ENCODE measurements around the gene TMA16. TPM values are rescaled to one million over a fixed set of nuclear protein-coding genes. Genes with fewer than 3 reads are reported as not detected.
"Not testable (repeated sequence)": the region's sequence is repeated elsewhere in the genome, so short reads cannot be mapped to it uniquely, and the experiment has no call there.

TMA16 gene
- total RNA-seq, 4 donors from 2014 or later, result 4.0 to 15.4 (median 8.7) TPM

DNA sequence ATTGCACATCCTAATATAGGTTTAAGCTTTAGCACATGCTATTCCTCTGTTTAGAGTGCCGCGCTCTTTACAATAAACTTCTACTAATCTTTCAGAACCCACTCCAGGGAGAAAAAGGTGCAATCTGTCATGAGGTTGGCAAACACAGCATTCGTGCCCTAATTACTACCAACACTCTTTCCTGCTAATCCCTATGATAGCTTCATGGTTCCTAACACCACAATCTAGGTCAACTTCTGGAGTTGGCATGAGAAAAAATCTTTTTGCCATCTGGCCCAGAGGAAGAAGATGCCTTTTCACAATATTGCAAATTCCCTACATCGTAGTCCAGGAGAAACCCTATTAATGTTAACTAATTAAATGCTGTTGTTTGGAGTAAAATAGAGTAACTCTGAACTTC is 39.6 kb downstream of the TMA16 start:
- no peak for ATAC-seq

DNA sequence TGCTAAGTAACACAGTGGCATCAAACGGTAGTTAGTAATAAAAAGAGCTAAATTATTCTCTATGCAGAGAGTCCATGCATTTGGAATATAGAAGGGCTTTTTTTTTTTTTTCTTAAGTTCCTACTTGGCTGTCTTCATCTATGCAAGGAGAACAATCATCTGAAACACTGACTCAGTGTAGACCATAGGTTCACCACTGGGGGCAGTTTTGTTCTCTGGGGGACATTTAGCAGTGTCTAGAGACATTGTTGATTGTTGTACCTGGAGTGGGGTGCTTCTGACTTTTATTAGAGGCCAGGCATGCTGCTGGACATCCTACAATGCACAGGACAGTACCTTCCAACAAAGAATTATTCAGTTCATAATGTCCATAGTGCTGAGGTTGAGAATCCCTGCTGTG is 41.2 kb downstream of the TMA16 start:
- intact Hi-C loops (cut with DNase I; ENCODE audit: low total_unique reads) (no loop called here), in situ Hi-C loops (cut with MboI; ENCODE audit: low sequenced_read_pairs in 4 of 4) (loop anchor here in 2 of 4 donors (25.0 kb wide), 2 partner anchors 1048 to 1202 kb away; no protein-coding TSS in a partner anchor)
- ATAC-seq (no peak), DNase-seq (no peak)
- Histone ChIP-seq H3K9me3 (no peaks in the 10 kb centered on the region), H3K4me1 (no peaks in the 10 kb centered on the region), H3K27ac (no peak overlapping the region), H3K36me3 (no peaks in the 10 kb centered on the region), H3K27me3 (no peaks in the 10 kb centered on the region), H3K4me3 (no peak overlapping the region)
- TF ChIP-seq POLR2A (IDR thresholded peaks at IDR 0.05), result no peak
- TF ChIP-seq, protein P1, sequence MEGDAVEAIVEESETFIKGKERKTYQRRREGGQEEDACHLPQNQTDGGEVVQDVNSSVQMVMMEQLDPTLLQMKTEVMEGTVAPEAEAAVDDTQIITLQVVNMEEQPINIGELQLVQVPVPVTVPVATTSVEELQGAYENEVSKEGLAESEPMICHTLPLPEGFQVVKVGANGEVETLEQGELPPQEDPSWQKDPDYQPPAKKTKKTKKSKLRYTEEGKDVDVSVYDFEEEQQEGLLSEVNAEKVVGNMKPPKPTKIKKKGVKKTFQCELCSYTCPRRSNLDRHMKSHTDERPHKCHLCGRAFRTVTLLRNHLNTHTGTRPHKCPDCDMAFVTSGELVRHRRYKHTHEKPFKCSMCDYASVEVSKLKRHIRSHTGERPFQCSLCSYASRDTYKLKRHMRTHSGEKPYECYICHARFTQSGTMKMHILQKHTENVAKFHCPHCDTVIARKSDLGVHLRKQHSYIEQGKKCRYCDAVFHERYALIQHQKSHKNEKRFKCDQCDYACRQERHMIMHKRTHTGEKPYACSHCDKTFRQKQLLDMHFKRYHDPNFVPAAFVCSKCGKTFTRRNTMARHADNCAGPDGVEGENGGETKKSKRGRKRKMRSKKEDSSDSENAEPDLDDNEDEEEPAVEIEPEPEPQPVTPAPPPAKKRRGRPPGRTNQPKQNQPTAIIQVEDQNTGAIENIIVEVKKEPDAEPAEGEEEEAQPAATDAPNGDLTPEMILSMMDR (IDR thresholded peaks at IDR 0.05 in 4 of 5, conservative IDR thresholded peaks at IDR 0.05 in 1 of 5), result no peak

More for the DNA sequence above, 39.6 kb downstream of the TMA16 start:
- intact Hi-C loops (cut with DNase I; ENCODE audit: low total_unique reads) (no loop called here), in situ Hi-C loops (cut with MboI; ENCODE audit: low sequenced_read_pairs in 4 of 4) (loop anchor here in 2 of 4 donors (25.0 kb wide), 2 partner anchors 1047 to 1203 kb away; no protein-coding TSS in a partner anchor)
- H3K9me3 ChIP-seq, result no peaks in the 10 kb centered on the region
- no peak for DNase-seq
- no peaks in the 10 kb centered on the region for H3K4me1 ChIP-seq
- H3K27me3 ChIP-seq, result no peaks in the 10 kb centered on the region
- H3K36me3 ChIP-seq, result peaks cover 0 to 13% of the 10 kb centered on the region in 2 donors
- no peak for TF ChIP-seq POLR2A (IDR thresholded peaks at IDR 0.05)
- TF ChIP-seq, protein P1 (IDR thresholded peaks at IDR 0.05 in 4 of 5, conservative IDR thresholded peaks at IDR 0.05 in 1 of 5), result no peak
- H3K4me3 ChIP-seq, result no peak overlapping the region
- no peak overlapping the region for H3K27ac ChIP-seq

DNA sequence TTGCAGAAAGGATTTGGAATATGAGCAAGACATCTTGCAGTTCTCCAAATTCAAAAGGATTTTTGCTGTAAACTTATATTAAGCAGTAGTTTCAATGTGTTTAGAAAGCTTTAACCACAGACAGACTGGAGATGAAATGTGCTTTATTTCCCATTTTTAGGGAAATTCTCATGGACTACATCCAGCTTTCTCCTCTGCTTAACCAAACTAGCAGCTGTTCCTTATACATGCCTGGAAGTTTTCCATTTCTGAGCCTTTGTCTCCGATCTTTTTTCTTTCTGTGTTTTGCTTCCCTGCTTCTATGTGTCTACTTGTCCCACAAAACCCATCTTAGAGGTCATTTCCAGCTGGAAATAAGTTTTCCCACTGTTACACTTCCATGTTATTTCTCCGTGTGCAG is 41.6 kb downstream of the TMA16 start:
- DNase-seq, result no peak
- intact Hi-C loops (cut with DNase I; ENCODE audit: low total_unique reads), result no loop called here
- Histone ChIP-seq H3K4me1 (no peaks in the 10 kb centered on the region), H3K27me3 (no peaks in the 10 kb centered on the region), H3K36me3 (no peaks in the 10 kb centered on the region), H3K9me3 (no peaks in the 10 kb centered on the region), H3K27ac (no peak overlapping the region), H3K4me3 (no peak overlapping the region)
- in situ Hi-C loops (cut with MboI; ENCODE audit: low sequenced_read_pairs in 4 of 4), result loop anchor here in 2 of 4 donors (25.0 kb wide), 2 partner anchors 1049 to 1201 kb away; no protein-coding TSS in a partner anchor
- ATAC-seq, result no peak
- TF ChIP-seq, protein P1 (IDR thresholded peaks at IDR 0.05 in 4 of 5, conservative IDR thresholded peaks at IDR 0.05 in 1 of 5), result no peak
- TF ChIP-seq POLR2A (IDR thresholded peaks at IDR 0.05), result no peak

DNA sequence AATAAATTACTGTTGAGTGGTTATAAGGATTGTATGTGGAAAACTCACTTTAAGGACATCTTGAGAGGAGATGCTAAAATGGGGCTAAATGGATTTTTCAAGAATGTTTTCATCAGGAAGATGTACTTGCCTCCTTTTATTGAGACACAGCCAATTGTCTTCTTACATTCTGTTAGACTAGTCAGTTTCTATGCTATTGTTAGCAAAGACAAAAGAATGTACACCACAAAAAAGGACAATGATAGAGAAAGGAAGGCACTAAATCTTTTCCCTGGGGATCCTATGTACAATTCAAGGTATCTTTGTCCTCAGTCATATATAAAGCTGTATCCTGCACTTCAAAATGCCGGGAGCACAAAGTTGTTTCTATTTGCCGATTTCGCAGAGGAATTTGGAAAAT is 42.6 kb downstream of the TMA16 start:
- DNase-seq (no peak), ATAC-seq (no peak)
- H3K27ac ChIP-seq, result no peak overlapping the region
- H3K4me3 ChIP-seq, result no peak overlapping the region
- in situ Hi-C loops (cut with MboI; ENCODE audit: low sequenced_read_pairs in 4 of 4), result loop anchor here in 2 of 4 donors (25.0 kb wide), 2 partner anchors 1050 to 1200 kb away; no protein-coding TSS in a partner anchor
- H3K27me3 ChIP-seq, result no peaks in the 10 kb centered on the region
- no peaks in the 10 kb centered on the region for H3K36me3 ChIP-seq
- H3K9me3 ChIP-seq, result no peaks in the 10 kb centered on the region
- H3K4me1 ChIP-seq, result no peaks in the 10 kb centered on the region
- intact Hi-C loops (cut with DNase I; ENCODE audit: low total_unique reads), result no loop called here
- TF ChIP-seq, protein P1 (IDR thresholded peaks at IDR 0.05 in 4 of 5, conservative IDR thresholded peaks at IDR 0.05 in 1 of 5), result no peak
- TF ChIP-seq POLR2A (IDR thresholded peaks at IDR 0.05), result no peak

DNA sequence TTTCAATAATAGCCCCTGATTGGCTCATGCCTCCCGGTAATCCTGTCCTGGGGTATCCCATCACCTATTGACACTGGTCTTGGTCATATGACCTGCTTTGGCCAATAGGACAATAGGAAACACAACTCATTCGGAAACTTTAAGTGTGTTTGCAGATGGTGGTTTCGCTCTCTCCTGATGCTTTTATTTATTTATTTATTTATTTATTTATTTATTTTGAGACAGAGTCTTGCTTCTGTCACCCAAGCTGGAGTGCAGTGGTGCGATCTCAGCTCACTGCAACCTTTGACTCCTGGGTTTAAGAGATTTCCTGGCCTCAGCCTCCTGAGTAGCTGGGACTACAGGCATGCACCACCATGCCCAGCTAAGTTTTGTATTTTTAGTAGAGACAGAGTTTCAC is 44.3 kb downstream of the TMA16 start:
- H3K36me3 ChIP-seq; DNase-seq; H3K9me3 ChIP-seq; H3K4me3 ChIP-seq; ATAC-seq; H3K27ac ChIP-seq; intact Hi-C loops (cut with DNase I; ENCODE audit: low total_unique reads); H3K27me3 ChIP-seq; H3K4me1 ChIP-seq: not testable (repeated sequence)
- in situ Hi-C loops (cut with MboI; ENCODE audit: low sequenced_read_pairs in 4 of 4), result loop anchor here in 2 of 4 donors (25.0 kb wide), 2 partner anchors 1052 to 1198 kb away; no protein-coding TSS in a partner anchor
